Stimulated activated naive B cell treated with anti-CD40 and anti-IgM and Interleukin-4, amounts not matched to agents 10 μg/mL and 1 μg/mL and 100 μg/mL, for 72 hours (primary cell): Measurements from ENCODE around the gene TFPI.
A peak's percentile ranks its signal among the peaks of the same experiment; 100 is the strongest.
"Not testable (repeated sequence)": the region's sequence is repeated elsewhere in the genome, so short reads cannot be mapped to it uniquely, and the experiment has no call there.

Source experiments
- ATAC-seq, 2 donors: fragments of 150-1000 bp; cut with Tn5 transposase; replicated peaks; 2 replicates each; pipeline ENCODE4 v1.10.0; 2021; ENCODE audit warnings: moderate library complexity in 1 of 2
- DNase-seq: peaks from one replicate; pipeline ENCODE4 v3.0.0; 2021
- H3K27ac Mint-ChIP-seq: one replicate; pipeline ENCODE4 v1.8.0; 2022; ENCODE audit warnings: mild to moderate bottlenecking, mixed read lengths
- H3K27me3 Mint-ChIP-seq, 2 donors: one replicate each; pipeline ENCODE4 v1.8.0; 2022; ENCODE audit warnings: mixed read lengths in 2 of 2
- H3K36me3 Mint-ChIP-seq, 2 donors: one replicate each; pipeline ENCODE4 v1.8.0; 2022; ENCODE audit warnings: mixed read lengths in 2 of 2, mild to moderate bottlenecking in 1 of 2
- H3K4me1 Mint-ChIP-seq, 2 donors: one replicate each; pipeline ENCODE4 v1.8.0; 2022; ENCODE audit warnings: mixed read lengths in 2 of 2, mild to moderate bottlenecking in 1 of 2
- H3K4me3 Mint-ChIP-seq, 2 donors: one replicate each; pipeline ENCODE4 v1.8.0; 2022; ENCODE audit warnings: mild to moderate bottlenecking in 2 of 2, mixed read lengths in 2 of 2, moderate library complexity in 1 of 2
- H3K9me3 Mint-ChIP-seq, 2 donors: one replicate each; pipeline ENCODE4 v1.8.0; 2022; ENCODE audit warnings: mixed read lengths in 2 of 2, mild to moderate bottlenecking in 1 of 2

TFPI gene

DNA sequence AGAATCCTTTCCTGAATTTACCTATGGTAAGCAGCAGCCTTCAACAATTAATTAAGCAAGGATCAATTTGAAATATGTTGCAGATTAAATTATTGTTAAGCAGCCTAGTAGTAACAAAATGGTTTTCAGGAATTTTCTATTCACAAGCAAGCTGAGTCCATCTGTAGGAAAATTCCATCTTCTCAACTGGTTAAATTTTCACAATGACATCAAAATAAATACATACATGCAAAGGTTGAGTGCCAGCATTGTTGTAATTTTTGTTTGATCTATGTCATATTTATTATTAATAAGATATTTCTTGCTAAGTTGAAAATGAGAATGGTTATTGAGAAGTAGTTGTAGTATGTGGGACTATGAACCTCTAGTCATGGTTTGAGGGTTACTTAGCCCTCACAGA lies 15.3 kb upstream of the TFPI start:
- no peak for ATAC-seq
- no peaks in the 10 kb centered on the region for H3K4me1 Mint-ChIP-seq

DNA sequence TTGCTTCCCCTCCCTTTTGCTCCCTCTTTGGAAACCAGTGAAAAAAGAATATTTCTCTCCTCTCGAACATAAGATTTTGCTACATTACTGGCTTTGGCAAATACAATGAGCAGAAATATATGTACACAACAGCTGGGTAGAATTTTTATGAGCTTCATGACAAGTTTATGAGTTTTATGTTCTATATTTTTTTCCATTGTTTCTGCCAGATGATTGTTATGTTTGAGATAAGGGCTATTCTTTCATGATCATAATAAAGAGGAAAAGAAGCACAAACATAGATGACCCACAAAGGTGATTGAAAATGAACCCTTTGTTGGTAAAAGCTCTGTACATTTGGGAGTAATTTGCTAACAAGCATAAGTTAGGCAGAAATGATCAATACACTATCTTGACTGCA lies 14.8 kb upstream of the TFPI start:
- no peaks in the 10 kb centered on the region for H3K36me3 Mint-ChIP-seq
- no peaks in the 10 kb centered on the region for H3K27me3 Mint-ChIP-seq
- no peak for DNase-seq
- no peak for ATAC-seq
- H3K4me1 Mint-ChIP-seq = no peaks in the 10 kb centered on the region
- H3K27ac Mint-ChIP-seq = no peak overlapping the region
- H3K9me3 Mint-ChIP-seq = peaks cover 3 to 9% of the 10 kb centered on the region in 2 donors
- no peak overlapping the region for H3K4me3 Mint-ChIP-seq

More for the DNA sequence above, 15.3 kb upstream of the TFPI start:
- DNase-seq = no peak
- no peaks in the 10 kb centered on the region for H3K36me3 Mint-ChIP-seq
- H3K27ac Mint-ChIP-seq = no peak overlapping the region
- H3K9me3 Mint-ChIP-seq = peaks cover 3 to 9% of the 10 kb centered on the region in 2 donors
- no peaks in the 10 kb centered on the region for H3K27me3 Mint-ChIP-seq
- no peak overlapping the region for H3K4me3 Mint-ChIP-seq

DNA sequence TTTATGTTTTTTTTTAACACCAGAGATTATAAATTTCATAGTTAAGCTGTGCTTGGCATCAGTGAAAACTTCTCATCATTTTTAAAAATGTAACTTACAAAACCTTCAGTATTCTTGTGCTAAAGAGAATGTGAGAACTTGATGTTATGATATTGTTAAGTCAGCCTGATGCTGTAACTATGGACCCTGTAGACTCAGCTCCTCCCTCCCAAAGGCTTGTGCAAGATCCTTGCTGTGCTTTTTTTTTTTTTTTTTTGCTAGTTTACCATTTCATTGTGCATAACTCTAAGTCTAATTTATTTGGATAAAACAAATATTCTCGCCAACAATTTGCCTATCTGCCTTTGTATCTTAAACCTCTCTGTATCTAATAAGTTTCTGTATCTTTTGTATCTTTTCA lies 12.9 kb upstream of the TFPI start:
- no peaks in the 10 kb centered on the region for H3K4me1 Mint-ChIP-seq
- DNase-seq = no peak
- ATAC-seq = no peak
- no peaks in the 10 kb centered on the region for H3K27me3 Mint-ChIP-seq
- no peak overlapping the region for H3K27ac Mint-ChIP-seq
- H3K4me3 Mint-ChIP-seq = no peak overlapping the region
- H3K36me3 Mint-ChIP-seq = no peaks in the 10 kb centered on the region
- H3K9me3 Mint-ChIP-seq = peaks cover 3 to 4% of the 10 kb centered on the region in 2 donors

DNA sequence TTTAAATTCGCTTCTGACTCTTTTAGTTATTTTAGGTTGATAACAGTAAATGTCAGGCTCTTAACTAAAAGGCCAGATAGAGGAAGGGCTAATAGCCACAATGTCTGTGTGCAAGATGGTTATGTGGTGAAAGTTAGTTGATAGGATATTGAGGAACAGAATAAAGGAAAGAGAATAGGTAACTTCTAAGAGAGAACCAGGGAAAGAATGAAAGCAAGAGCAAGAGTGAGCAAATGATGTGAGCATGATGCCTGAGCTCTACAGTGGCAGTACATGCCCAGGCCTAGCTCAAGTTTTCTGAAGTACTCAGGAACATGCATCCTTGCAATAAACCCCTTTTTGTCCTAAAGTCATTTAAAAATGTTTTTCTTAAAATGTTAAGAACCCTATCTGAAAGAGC lies 12.5 kb upstream of the TFPI start:
- H3K36me3 Mint-ChIP-seq = no peaks in the 10 kb centered on the region
- no peaks in the 10 kb centered on the region for H3K9me3 Mint-ChIP-seq
- no peaks in the 10 kb centered on the region for H3K4me1 Mint-ChIP-seq
- H3K27ac Mint-ChIP-seq = no peak overlapping the region
- no peaks in the 10 kb centered on the region for H3K27me3 Mint-ChIP-seq
- H3K4me3 Mint-ChIP-seq = no peak overlapping the region
- ATAC-seq = no peak
- no peak for DNase-seq

DNA sequence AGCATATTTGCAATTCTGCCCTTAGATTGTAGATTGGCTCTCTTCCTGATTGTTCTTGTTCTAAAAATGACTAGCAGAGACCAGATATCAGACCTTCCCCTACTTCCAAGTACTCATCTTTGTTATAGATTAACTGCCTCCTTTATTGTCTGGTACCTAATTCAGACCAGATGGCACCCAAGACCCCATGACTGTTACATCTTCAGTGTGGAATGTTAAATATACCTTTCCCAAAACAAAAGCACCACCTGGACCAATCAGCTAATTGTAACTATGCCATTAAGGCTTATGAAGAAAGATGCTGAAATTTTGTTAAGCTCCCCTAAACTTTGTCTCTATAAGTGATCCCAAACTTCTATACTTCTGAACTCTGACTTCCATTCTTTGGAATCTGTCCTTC lies 12.0 kb upstream of the TFPI start:
- Mint-ChIP-seq H3K36me3 (no peaks in the 10 kb centered on the region), H3K27me3 (no peaks in the 10 kb centered on the region), H3K9me3 (no peaks in the 10 kb centered on the region), H3K4me1 (no peaks in the 10 kb centered on the region), H3K4me3 (no peak overlapping the region), H3K27ac (no peak overlapping the region)
- DNase-seq (no peak), ATAC-seq (no peak)

DNA sequence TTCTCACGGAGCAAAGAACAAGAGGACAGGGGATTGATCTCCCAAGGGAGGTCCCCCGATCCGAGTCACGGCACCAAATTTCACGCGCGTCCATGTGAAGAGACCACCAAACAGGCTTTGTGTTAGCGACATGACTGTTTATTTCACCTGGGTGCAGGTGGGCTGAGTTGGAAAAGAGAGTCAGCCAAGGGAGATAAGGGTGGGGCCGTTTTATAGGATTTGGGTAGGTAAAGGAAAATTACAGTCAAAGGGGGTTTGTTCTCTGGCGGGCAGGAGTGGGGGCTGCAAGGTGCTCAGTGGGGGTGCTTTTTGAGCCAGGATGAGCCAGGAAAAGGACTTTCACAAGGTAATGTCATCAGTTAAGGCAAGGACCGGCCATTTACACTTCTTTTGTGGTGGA lies 11.4 kb upstream of the TFPI start:
- not testable (repeated sequence) for H3K27ac Mint-ChIP-seq, H3K4me1 Mint-ChIP-seq, H3K27me3 Mint-ChIP-seq, ATAC-seq, H3K9me3 Mint-ChIP-seq, DNase-seq, H3K36me3 Mint-ChIP-seq, H3K4me3 Mint-ChIP-seq

DNA sequence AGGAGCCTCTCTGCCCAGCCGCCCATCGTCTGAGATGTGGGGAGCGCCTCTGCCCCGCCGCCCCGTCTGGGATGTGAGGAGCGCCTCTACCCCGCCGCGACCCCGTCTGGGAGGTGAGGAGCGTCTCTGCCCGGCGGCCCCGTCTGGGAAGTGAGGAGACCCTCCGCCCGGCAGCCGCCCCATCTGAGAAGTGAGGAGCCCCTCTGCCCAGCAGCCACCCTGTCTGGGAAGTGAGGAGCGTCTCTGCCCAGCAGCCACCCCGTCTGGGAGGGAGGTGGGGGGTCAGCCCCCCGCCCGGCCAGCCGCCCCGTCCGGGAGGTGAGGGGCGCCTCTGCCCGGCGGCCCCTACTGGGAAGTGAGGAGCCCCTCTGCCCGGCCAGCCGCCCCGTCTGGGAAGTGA lies 2.3 kb upstream of the TFPI start:
- not testable (repeated sequence) for H3K36me3 Mint-ChIP-seq, H3K9me3 Mint-ChIP-seq, H3K4me3 Mint-ChIP-seq, H3K27me3 Mint-ChIP-seq, H3K4me1 Mint-ChIP-seq, ATAC-seq, H3K27ac Mint-ChIP-seq, DNase-seq

DNA sequence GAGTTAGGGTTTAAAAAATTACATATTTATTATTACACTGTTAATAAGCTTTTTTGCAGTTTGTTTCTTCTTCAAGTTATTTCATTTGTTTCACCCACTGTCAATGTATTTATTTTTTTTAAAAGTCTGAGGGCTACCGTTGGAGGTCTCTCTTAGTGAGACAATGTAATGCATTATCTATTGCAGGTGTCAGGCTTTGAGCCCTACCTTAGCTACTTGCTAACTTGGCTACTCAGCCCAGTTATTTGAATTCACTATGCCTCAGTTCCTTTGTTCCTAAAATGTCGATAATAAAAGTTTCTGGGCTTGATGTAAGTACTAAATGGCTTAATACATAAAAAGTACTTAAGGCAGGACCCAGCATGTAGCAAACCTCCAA lies 458 bp upstream of the TFPI start:
- peaks cover 0 to 2% of the 10 kb centered on the region in 2 donors for H3K4me1 Mint-ChIP-seq
- no peak for ATAC-seq
- no peak overlapping the region for H3K27ac Mint-ChIP-seq
- no peak for DNase-seq
- H3K9me3 Mint-ChIP-seq = no peaks in the 10 kb centered on the region
- H3K27me3 Mint-ChIP-seq = no peaks in the 10 kb centered on the region
- H3K4me3 Mint-ChIP-seq = no peak overlapping the region
- H3K36me3 Mint-ChIP-seq = no peaks in the 10 kb centered on the region

DNA sequence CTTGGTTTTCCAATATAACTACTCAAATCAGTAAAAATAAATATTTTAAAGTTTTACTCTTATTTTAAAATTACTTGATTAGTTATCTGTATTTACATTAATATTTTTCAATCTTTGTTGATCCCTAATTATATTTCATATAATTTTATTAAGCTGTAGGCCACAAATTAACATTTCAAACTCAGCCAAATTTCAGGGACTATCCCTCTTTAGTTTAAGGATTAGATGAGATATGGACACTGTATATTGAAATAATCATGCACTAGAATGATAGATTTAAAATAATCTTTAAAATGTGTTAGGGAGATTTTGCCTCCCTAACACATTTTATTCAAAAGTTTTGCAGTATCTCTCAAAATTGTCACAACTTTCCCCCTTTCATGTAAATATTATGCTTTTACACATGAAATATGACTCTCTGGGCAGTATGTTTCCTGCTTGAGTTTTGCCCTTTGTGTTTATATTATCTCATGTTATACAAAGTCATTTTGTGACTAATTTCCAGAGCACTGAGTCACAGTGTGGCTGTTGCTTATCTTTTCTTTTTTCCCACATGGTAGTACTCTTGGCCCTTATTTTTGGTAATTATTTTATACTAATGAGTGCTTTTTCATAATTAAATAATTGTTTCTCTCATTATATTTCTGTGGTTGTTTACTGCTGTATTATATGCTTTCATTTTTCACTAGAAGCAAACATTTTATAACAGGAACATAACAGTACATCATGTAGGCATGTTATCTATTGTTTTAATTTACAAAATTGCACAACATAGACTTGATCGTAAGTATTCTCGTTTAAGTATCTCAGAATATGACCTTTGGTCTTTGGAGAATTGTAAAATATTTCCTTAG lies 1.2 kb downstream of the TFPI start:
- H3K27me3 Mint-ChIP-seq = no peaks in the 10 kb centered on the region
- no peaks in the 10 kb centered on the region for H3K9me3 Mint-ChIP-seq
- H3K36me3 Mint-ChIP-seq = no peaks in the 10 kb centered on the region
- no peak overlapping the region for H3K27ac Mint-ChIP-seq
- DNase-seq (no peak), ATAC-seq (peak in 1 of 2 donors; percentile 42)
- peaks cover 0 to 2% of the 10 kb centered on the region in 2 donors for H3K4me1 Mint-ChIP-seq
- H3K4me3 Mint-ChIP-seq = no peak overlapping the region

DNA sequence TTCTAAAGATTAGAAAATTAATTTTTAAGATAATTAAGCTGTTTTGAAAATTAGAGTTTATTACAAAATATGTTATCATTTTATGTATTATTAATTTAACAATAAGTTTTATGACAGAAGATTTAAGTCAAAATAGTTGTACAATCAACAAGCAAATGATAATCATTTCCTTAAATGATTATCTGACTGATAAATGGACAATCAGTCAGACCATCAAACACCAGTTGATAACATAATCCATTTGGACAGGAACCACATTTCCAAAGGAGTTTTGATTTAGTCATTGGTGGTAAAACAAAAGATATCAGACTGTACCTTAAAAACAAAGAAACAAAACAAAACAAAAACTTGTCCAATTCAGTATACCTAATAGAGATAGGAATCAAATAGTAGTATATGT lies 1.9 kb downstream of the TFPI start:
- Mint-ChIP-seq H3K27ac (no peak overlapping the region), H3K4me1 (peaks cover 0 to 2% of the 10 kb centered on the region in 2 donors), H3K4me3 (no peak overlapping the region), H3K36me3 (no peaks in the 10 kb centered on the region), H3K9me3 (no peaks in the 10 kb centered on the region), H3K27me3 (no peaks in the 10 kb centered on the region)
- ATAC-seq (no peak), DNase-seq (no peak)

DNA sequence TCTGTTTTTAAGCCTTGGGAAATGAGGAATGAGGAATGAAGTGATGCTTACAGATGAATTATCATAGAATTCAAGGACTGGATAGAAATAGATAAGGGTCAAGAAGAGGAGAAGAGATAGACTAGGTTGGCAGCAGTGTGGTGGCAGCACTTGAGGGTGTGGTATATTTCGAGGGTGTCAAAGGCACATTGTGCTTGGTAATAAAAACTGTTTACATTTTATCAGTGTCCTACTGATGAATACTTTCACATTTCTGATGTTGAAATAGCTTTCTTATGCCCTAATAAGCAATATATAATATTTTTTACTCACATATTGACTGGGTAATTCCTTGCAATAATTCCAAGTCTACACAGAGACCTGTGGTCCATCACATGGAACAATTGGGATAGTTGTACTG lies 3.4 kb downstream of the TFPI start:
- Mint-ChIP-seq H3K9me3 (no peaks in the 10 kb centered on the region), H3K27ac (no peak overlapping the region), H3K36me3 (no peaks in the 10 kb centered on the region), H3K4me3 (no peak overlapping the region), H3K4me1 (peaks cover 0 to 2% of the 10 kb centered on the region in 2 donors), H3K27me3 (no peaks in the 10 kb centered on the region)
- ATAC-seq (no peak), DNase-seq (no peak)

DNA sequence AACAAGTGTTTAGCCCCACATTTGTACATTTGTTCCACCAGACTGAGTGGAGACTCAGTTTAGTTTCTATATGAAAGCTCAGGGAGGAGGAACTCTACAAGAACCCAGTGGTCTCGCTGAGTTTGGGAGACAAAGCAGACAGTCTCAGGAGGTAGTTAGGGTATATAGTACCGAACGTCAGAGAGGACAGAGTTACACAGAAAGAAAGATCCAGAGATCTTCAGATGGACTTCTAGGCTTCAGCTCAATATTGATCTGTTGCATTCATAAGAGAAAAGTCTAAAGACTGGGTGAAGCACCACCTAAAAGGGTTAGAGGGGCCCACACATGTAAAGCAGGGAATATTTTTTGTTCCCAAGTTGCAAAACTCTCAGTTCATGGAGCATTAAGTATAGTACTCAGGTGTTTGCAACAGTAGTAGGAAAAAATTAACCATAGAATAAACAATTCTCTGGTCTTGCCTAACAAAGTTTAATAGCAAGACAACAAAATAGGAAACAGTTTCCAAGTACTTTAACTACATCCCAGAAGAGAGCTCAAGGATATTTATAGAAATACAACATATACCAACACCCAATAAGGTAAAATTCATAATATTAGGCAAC lies 4.2 kb downstream of the TFPI start:
- Mint-ChIP-seq H3K27ac (no peak overlapping the region), H3K4me3 (no peak overlapping the region), H3K9me3 (no peaks in the 10 kb centered on the region), H3K4me1 (peaks cover 0 to 2% of the 10 kb centered on the region in 2 donors), H3K36me3 (no peaks in the 10 kb centered on the region), H3K27me3 (no peaks in the 10 kb centered on the region)
- no peak for ATAC-seq
- no peak for DNase-seq

DNA sequence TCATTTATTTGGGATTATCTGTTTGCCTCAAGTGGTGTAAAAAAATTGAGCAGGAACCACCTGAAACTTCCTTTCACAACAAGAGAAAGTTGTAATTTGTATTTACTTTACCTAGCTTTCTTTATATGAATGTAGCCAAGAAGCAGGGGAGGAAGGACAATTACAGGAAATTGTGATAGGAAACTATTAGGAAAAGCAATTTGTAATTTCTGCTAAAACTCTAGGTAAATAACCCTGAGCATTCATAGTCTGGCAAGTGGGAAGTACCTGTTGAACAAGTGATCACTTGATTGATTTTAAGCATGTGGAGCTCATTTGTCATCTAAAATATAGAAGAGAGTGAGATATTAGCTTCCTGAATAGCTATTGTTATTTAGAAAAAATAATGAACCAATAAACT lies 5.0 kb downstream of the TFPI start:
- no peak for ATAC-seq
- Mint-ChIP-seq H3K4me1 (peaks cover 0 to 1% of the 10 kb centered on the region in 2 donors), H3K27me3 (no peaks in the 10 kb centered on the region), H3K27ac (no peak overlapping the region), H3K4me3 (no peak overlapping the region), H3K36me3 (no peaks in the 10 kb centered on the region), H3K9me3 (no peaks in the 10 kb centered on the region)
- no peak for DNase-seq

DNA sequence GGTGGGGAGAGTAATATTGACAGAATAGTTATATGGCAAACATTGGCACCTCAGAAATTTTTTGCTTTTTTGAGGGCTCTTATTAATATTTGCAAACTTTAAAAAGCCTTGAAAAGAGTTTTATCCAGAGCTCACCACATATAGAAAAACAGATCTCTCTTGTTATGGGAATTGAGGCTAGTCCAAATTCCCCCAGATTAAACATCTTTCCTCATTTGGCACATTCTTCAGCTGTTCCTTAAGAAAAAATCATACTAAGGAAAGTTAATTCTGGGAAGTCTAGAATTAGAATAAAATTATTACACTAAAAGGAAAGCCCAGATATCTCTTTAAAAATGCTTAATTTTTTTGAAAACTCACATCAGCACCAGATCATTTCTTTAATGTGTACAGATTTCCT lies 5.6 kb downstream of the TFPI start:
- no peak overlapping the region for H3K4me3 Mint-ChIP-seq
- ATAC-seq = no peak
- no peak overlapping the region for H3K27ac Mint-ChIP-seq

DNA sequence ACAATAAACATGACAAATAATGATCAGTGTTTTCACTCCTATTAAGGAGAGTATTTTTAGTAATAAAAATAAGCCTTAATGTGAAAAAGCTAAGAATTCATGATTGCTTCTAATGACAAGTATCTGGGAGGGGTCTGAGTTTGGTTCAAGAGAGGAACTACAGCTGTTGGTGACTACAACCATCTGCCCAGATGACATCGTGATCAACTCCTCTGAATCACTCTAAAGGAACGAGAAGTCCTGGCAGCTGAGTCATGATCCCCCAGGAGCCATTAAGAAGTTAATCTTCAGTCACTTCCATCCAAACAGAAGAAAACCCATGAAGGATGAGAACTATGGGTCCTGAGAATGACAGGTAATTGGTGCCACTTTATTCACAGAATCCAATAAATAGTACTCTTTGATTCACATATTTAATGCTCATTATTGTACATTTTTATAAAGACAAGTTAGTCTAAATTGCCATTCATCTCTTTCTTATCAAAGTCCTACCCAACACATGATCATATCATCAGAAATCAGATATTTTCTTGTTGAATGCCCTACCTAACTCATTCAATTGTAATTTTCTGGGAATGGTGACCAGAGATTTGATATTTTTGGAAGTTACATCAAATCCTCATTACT lies 6.8 kb downstream of the TFPI start:
- DNase-seq = no peak
- H3K27ac Mint-ChIP-seq = no peak overlapping the region
- ATAC-seq = peak in 1 of 2 donors; percentile 22
- no peaks in the 10 kb centered on the region for H3K4me1 Mint-ChIP-seq
- no peaks in the 10 kb centered on the region for H3K27me3 Mint-ChIP-seq
- H3K9me3 Mint-ChIP-seq = no peaks in the 10 kb centered on the region
- no peak overlapping the region for H3K4me3 Mint-ChIP-seq
- no peaks in the 10 kb centered on the region for H3K36me3 Mint-ChIP-seq

More for the DNA sequence above, 5.6 kb downstream of the TFPI start:
- no peaks in the 10 kb centered on the region for H3K9me3 Mint-ChIP-seq
- no peak for DNase-seq
- no peaks in the 10 kb centered on the region for H3K36me3 Mint-ChIP-seq
- no peaks in the 10 kb centered on the region for H3K27me3 Mint-ChIP-seq
- no peaks in the 10 kb centered on the region for H3K4me1 Mint-ChIP-seq
